Bronchus fibroblast of lung (primary cell): Measurements from ENCODE around the gene PEX10. TPM values are rescaled to one million over a fixed set of nuclear protein-coding genes. Genes with fewer than 3 reads are reported as not detected.

Experiments used
- total RNA-seq: library from RNA; depleted of rRNA; stranded (reverse); fragments of >200 nt; gene quantifications from 2 replicates; pipeline ENCODE4 v1.2.3, GENCODE V29; 2015

Gene PEX10
- total RNA-seq, result 28.4 and 33.0 TPM in 2 replicates

DNA sequence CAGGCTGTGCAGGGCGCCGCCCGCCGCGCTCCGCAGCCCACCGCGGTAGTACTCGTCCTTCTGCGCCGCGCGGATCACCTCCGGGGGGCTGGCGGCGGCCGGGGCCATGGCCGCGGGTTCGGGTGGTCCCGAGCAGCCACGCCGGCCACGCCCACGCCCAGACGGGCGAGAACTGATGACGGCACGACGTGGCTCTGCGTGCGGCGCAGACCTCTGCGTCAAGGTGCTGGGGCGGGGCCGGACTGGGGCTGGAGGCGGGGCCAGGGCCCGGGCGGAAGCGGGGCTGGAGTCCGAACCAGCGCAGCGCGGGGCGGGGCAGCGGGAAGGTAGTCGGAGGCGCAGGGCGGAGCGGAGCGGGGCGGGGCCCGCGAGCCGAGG, at the start of gene PEX10:
Gene PEX10 (minus strand): TSS at position 170 of the 378 bp plus-strand sequence. CDS start 62 bp downstream, at position 108.

DNA sequence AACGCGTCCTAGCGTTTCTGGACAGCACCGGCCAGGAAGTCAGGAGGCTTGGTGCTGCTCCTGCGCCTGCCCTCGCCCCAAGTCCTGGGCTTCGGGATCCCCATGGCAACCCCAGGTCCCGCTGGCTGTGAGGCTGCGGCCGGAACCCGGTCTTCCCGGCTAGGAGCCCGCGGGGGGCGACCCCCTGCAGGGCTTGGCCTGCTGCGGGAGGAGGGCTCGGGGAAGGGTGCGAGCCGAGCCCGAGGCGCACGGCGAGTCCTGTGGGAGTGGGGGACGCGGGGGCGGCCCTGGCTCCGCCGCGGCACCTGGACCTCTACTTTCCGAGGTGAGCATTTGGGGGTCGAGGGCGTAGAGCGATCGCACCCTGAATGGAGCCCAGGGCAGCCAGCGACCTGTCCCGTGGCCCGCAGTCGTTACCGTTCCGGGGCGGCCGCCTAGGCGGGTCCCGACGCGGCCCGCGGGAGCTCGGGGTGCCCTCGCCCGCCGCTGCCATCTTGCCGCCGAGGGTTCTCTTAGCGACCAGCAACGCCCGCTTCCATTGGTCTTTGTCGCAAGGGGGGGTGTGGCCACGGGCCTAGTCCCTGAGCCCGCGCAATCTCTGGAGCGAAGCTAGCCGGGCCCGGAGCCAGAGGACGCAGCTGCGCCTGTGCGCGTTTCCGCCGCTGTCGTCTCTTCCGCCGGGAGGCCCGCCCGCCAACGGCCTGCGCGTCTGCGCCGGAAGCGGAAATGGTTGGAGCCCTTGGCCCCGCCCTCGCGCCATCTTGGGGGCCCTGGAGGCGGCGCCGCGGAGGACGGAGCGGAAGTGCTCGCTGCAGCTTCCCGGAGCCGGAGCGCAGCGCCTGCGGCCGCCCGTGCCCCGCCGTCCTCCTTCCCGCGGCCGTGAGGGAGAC, 21.1 kb downstream of the PEX10 start, which contains the start of the genes MORN1 and RER1:
Gene MORN1 (minus strand): TSS at position 514 of the 890 bp plus-strand sequence. CDS start 21 bp downstream, at position 493.
Gene RER1 (plus strand): TSS at position 801 of the 890 bp plus-strand sequence. CDS start 3,950 bp downstream, outside the sequence.

Other genes starting within 250 kb of the PEX10 start
- 35.5 and 46.5 TPM in 2 replicates for gene FAAP20, start 217.8 kb downstream of the PEX10 start, total RNA-seq
- gene SKI, start 184.2 kb downstream of the PEX10 start, total RNA-seq, result 14.6 and 16.3 TPM in 2 replicates
- gene MORN1, start 21.0 kb downstream of the PEX10 start, total RNA-seq, result 3.7 and 4.0 TPM in 2 replicates
- gene RER1, start 20.7 kb downstream of the PEX10 start, total RNA-seq, result 79.7 and 82.0 TPM in 2 replicates
- gene PLCH2, start 63.7 kb upstream of the PEX10 start, total RNA-seq, result under 0.01 and 0.15 TPM in 2 replicates
- gene PANK4, start 114.0 kb upstream of the PEX10 start, total RNA-seq, result 24.9 and 25.6 TPM in 2 replicates
- gene HES5, start 117.7 kb upstream of the PEX10 start, total RNA-seq, result not detected in 2 replicates
- 4.5 and 7.7 TPM in 2 replicates for gene TNFRSF14, start 143.8 kb upstream of the PEX10 start, total RNA-seq
- gene PRXL2B, start 174.2 kb upstream of the PEX10 start, total RNA-seq, result 22.0 and 25.0 TPM in 2 replicates
- not detected in 2 replicates for gene MMEL1, start 220.5 kb upstream of the PEX10 start, total RNA-seq